Parathyroid adenoma (tissue), 2 donors: ENCODE measurements around the gene SIX6.

Experiments used
- H2AFZ ChIP-seq: fragments of 300-600 bp; sonication (generic); one replicate; pipeline ENCODE4 v1.7.0; 2017; ENCODE audit warnings: antibody characterized with exemption, mild to moderate bottlenecking
- H3K27ac ChIP-seq: fragments of 300-600 bp; sonication (generic); one replicate; pipeline ENCODE4 v1.7.0; 2017
- H3K27me3 ChIP-seq: fragments of 300-600 bp; sonication (generic); one replicate; pipeline ENCODE4 v1.7.0; 2017; ENCODE audit warnings: low read length; ENCODE audit not compliant: control insufficient read depth, insufficient read depth
- H3K36me3 ChIP-seq: fragments of 300-600 bp; sonication (generic); one replicate; pipeline ENCODE4 v1.7.0; 2017; ENCODE audit warnings: low read length; ENCODE audit not compliant: control insufficient read depth, insufficient read depth
- H3K4me1 ChIP-seq: fragments of 300-600 bp; sonication (generic); one replicate; pipeline ENCODE4 v1.7.0; 2017; ENCODE audit warnings: control low read depth
- H3K4me2 ChIP-seq: fragments of 300-600 bp; sonication (generic); one replicate; pipeline ENCODE4 v1.7.0; 2017; ENCODE audit warnings: low read length
- H3K4me3 ChIP-seq: fragments of 300-600 bp; sonication (generic); one replicate; pipeline ENCODE4 v1.7.0; 2017; ENCODE audit warnings: low read depth, low read length
- H3K79me2 ChIP-seq: fragments of 300-600 bp; sonication (generic); one replicate; pipeline ENCODE4 v1.7.0; 2017; ENCODE audit warnings: control low read depth
- H3K9ac ChIP-seq: fragments of 300-600 bp; sonication (generic); one replicate; pipeline ENCODE4 v1.7.0; 2017; ENCODE audit warnings: mild to moderate bottlenecking
- H3K9me3 ChIP-seq: fragments of 300-600 bp; sonication (generic); one replicate; pipeline ENCODE4 v1.7.0; 2017; ENCODE audit warnings: low read length; ENCODE audit not compliant: control insufficient read depth
- TF ChIP-seq, protein P1 (sequence below): fragments of 300-600 bp; sonication (generic); IDR thresholded peaks from one replicate; pipeline ENCODE4 v1.7.0; 2017; ENCODE audit warnings: antibody characterized with exemption, mild to moderate bottlenecking
- donor health status: primary hyperparathyroidism.

The SIX6 gene

DNA sequence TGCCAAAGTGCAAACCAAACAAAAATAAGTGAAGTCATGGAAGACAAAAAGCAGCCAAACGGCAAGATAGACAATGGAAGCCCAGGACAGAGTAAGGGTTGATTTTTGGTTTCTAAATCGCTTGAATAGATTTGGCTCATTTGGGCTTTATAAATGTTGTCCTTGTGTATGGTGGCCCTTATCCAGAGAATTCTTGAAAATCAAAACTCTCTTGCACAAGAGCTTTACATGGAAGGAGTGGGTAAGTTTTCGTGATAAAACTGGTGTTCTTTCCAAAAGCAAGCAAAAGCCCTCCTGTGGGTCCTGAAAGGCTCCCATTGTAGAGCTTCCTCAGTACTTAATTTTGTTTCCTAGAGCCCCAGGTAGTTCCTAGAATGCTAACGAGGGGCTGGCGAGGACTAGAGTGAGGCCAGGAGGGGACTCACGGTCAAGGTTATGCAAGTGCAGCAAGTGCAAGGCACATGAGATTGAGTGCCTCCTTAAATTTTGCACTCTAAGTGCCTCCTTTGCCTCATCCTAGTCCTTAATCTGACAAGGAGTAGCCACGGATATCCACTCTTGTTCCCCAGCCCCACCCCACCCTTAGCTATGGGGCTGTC, 4.1 kb downstream of the SIX6 start:
- H3K9me3 ChIP-seq, result no peaks in the 10 kb centered on the region
- no peak overlapping the region for H3K9ac ChIP-seq
- H3K4me1 ChIP-seq, result no peaks in the 10 kb centered on the region
- no peaks in the 10 kb centered on the region for H3K79me2 ChIP-seq
- no peak overlapping the region for H2AFZ ChIP-seq
- peaks cover 12% of the 10 kb centered on the region for H3K27me3 ChIP-seq
- no peak overlapping the region for H3K27ac ChIP-seq
- TF ChIP-seq, protein P1, sequence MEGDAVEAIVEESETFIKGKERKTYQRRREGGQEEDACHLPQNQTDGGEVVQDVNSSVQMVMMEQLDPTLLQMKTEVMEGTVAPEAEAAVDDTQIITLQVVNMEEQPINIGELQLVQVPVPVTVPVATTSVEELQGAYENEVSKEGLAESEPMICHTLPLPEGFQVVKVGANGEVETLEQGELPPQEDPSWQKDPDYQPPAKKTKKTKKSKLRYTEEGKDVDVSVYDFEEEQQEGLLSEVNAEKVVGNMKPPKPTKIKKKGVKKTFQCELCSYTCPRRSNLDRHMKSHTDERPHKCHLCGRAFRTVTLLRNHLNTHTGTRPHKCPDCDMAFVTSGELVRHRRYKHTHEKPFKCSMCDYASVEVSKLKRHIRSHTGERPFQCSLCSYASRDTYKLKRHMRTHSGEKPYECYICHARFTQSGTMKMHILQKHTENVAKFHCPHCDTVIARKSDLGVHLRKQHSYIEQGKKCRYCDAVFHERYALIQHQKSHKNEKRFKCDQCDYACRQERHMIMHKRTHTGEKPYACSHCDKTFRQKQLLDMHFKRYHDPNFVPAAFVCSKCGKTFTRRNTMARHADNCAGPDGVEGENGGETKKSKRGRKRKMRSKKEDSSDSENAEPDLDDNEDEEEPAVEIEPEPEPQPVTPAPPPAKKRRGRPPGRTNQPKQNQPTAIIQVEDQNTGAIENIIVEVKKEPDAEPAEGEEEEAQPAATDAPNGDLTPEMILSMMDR, result no peak
- H3K4me3 ChIP-seq, result no peak overlapping the region
- no peak overlapping the region for H3K4me2 ChIP-seq
- H3K36me3 ChIP-seq, result no peaks in the 10 kb centered on the region

DNA sequence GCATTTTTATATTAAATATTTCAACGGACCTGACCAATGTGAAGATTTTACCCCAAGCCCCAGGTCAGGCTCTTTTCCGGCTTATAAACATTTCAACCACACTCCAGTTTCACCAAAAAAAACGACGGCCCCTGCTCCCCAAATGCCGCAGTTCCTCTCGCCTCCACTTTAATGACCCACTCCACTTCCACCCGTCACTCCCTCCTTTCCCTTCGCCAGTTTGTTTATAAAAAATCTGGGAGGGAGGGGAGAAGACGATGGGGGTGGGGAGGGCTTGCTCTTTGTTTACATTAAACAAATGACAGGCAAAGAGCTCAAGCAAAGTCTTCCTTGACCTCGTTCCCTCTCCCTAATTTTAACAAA, 5.4 kb downstream of the SIX6 start:
- Histone ChIP-seq H2AFZ (peak overlapping the region; percentile 91), H3K9me3 (no peaks in the 10 kb centered on the region), H3K79me2 (no peaks in the 10 kb centered on the region), H3K27me3 (peaks cover 12% of the 10 kb centered on the region), H3K4me3 (peak overlapping the region; percentile 49), H3K36me3 (no peaks in the 10 kb centered on the region), H3K4me1 (no peaks in the 10 kb centered on the region), H3K9ac (no peak overlapping the region), H3K4me2 (peak overlapping the region; percentile 79), H3K27ac (peak overlapping the region; percentile 45)
- TF ChIP-seq, protein P1, result no peak

GRCh38 chr14:60514741-60515491, 6.0 kb downstream of the SIX6 start:
- peak overlapping the region; percentile 79 for H3K4me2 ChIP-seq
- H3K27me3 ChIP-seq, result peaks cover 8% of the 10 kb centered on the region
- H3K4me1 ChIP-seq, result no peaks in the 10 kb centered on the region
- H3K4me3 ChIP-seq, result peak overlapping the region; percentile 49
- H3K79me2 ChIP-seq, result no peaks in the 10 kb centered on the region
- H3K27ac ChIP-seq, result peak overlapping the region; percentile 45
- H3K9me3 ChIP-seq, result no peaks in the 10 kb centered on the region
- H2AFZ ChIP-seq, result peak overlapping the region; percentile 91
- H3K9ac ChIP-seq, result no peak overlapping the region
- H3K36me3 ChIP-seq, result no peaks in the 10 kb centered on the region
- TF ChIP-seq, protein P1, result peak; percentile 38

DNA sequence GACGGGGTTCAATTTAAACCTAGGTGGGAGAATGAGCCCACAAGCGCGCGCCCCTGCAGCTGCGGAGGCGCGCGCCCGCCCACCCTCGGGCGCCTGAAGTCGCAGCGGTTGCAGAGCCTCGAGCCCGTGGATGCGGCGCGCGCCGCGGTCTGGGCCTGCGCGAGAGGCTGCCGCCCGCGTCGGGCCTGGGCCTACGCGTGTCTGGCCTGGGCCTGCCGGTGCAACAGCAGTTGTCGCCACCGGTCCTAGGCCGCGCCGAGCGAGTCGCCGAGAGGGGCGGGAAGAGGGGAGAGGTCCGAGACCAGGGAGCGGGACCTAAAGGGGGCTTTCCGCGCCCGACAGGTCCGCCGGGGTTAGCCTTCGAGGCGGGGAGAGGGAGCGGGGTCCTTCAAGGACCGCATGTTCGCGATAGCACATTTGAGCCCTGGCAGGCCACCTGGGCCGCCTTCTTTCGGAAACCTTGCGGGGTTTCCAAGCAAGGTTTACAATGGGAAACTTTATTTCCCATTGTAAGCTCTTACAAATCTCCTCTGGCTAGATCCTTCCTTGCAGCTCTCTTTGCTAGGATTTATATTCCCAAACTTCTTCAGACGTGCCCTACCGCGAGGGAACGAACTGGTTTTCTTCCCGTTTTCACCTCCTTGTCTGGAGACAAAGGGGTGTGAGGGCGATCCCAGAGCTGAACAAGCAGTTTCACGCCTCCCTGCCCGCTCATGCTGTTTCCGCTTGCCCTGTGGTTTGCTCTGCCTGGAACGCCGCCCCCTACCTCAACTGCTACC, 6.8 kb downstream of the SIX6 start:
- no peak overlapping the region for H3K4me3 ChIP-seq
- TF ChIP-seq, protein P1, result no peak
- H3K27me3 ChIP-seq, result peaks cover 2% of the 10 kb centered on the region
- no peak overlapping the region for H3K27ac ChIP-seq
- H3K9ac ChIP-seq, result no peak overlapping the region
- H3K9me3 ChIP-seq, result no peaks in the 10 kb centered on the region
- H3K79me2 ChIP-seq, result no peaks in the 10 kb centered on the region
- no peaks in the 10 kb centered on the region for H3K4me1 ChIP-seq
- peak overlapping the region; percentile 79 for H3K4me2 ChIP-seq
- no peaks in the 10 kb centered on the region for H3K36me3 ChIP-seq
- peak overlapping the region; percentile 91 for H2AFZ ChIP-seq
